Measurements from ENCODE around the gene HOXD10.
A peak's percentile ranks its signal among the peaks of the same experiment; 100 is the strongest.

The HOXD10 gene

GRCh38 chr2:176096243-176096985 is 20.2 kb upstream of the HOXD10 start:
- peak; percentile 30 for DNase-seq

GRCh38 chr2:176096986-176097819 is 19.4 kb upstream of the HOXD10 start:
- DNase-seq, result peak; percentile 78

DNA sequence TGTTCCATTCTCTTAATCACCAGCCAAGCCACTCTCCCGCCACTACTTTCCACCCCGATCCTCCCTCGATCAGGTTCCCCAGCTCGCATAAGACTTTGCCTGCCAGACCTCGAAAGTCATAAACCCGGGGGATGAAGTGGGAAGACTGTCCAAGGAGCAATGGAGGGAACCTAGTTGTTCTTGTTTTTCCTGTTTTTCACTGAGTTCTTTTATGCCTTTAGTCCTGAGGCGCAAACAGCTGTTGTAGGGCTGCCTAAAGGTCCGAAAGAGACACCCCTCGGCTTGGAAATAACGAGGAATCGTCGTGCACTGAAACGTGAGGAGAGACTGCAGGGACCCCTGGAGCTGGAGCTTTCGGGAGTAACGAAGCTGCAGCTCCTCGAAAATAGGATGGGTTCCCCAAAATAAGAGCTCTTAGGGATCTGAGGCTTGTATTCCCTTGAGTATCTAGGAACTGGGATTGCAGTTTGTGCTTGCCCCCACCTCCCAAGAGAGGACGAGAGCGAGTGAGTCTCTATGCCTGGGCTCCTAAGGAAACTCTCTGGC is 18.7 kb upstream of the HOXD10 start:
- DNase-seq, result no peak

DNA sequence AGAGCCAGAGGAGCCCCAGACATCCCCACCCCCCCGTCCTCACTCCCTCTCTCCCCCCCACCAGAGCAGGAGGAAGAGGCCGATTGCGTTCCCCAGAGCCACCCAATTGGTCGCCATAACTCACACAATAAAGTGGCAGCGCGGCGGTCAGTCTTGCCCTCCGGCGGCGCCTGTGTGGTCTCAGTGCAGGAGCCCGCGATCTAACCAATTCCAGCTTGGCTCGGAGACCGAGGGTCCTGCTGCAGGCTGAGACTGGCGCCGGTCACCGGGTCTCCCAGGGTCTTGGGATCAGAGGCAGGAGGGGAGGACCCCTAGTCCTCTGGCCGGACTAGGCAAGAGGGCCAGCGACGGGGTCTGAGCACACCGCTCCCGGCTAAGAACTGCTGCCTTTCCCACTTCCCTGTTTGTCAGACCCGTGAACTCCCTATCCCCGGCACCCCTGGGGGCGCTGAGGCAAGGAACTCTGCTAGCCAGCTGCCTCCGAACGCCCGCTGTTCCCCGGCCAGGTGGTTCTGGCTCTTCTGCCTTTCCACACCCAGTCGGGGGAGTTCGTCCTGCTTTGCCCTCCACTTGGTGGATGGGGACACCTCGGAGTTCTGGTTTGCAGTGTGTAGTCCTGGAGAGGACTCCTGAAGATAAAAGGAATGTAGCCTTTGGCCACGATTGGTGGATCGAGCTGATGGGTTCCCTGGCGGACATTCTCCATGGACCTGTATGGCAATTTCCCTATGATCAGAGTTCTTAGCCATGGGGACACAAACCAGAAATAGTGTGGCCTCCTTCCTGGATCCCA is 18.0 kb upstream of the HOXD10 start:
- no peak for DNase-seq

- no peak for DNase-seq
These were observed 17.3 kb upstream of the HOXD10 start for GRCh38 chr2:176099159-176099727.

GRCh38 chr2:176099728-176100546 is 16.6 kb upstream of the HOXD10 start, which contains the start of gene HOXD12:
Gene HOXD12, plus strand, starts transcription at chr2:176099795. Its CDS starts 7 bp downstream, at chr2:176099802.
- no peak for DNase-seq

DNA sequence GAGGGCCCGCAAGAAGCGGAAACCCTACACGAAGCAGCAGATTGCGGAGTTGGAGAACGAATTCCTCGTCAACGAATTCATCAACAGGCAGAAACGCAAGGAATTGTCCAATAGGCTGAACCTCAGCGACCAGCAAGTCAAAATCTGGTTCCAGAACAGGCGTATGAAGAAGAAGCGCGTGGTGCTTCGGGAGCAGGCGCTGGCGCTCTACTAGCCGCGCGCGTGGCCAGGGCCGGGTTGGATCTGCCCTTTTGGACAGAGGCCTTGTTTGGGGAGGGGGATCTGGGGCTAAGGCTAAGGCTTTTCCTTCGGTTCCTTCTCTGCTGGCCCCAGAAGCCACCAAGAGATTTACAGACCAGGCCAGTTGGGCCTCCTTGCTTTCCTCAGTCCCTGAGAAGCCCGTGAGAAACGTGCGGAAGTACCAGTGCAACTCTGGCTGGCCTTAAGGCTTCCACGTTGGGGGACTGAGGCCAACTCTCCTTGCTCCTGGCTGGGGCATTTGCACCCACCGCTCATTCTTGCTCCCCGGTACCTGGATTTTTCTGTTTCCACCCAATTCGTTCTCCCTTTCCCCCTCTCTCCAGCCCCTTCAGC is 15.9 kb upstream of the HOXD10 start:
- DNase-seq, result no peak

- no peak for DNase-seq
These were observed 15.3 kb upstream of the HOXD10 start for GRCh38 chr2:176101216-176101830.

DNA sequence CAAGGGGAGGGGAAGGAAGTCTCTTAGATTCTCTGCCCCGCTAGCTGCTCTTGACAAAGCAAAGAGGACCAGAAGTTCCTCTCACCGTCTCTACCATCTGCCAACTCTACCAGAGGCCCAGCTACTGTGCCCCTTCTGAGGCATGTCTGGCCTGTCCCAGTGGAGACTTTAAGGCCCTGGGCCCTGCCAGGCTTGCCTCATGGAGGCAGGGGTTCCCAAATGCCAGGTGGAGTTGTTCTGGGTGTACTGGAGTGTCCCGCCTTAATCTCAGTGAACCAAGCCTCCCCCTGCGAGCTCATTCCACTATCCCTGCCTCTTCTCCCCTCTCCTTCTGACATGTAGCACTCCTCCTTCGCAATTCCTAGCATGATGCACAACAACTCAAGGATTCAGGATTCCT is 14.7 kb upstream of the HOXD10 start:
- no peak for DNase-seq

DNA sequence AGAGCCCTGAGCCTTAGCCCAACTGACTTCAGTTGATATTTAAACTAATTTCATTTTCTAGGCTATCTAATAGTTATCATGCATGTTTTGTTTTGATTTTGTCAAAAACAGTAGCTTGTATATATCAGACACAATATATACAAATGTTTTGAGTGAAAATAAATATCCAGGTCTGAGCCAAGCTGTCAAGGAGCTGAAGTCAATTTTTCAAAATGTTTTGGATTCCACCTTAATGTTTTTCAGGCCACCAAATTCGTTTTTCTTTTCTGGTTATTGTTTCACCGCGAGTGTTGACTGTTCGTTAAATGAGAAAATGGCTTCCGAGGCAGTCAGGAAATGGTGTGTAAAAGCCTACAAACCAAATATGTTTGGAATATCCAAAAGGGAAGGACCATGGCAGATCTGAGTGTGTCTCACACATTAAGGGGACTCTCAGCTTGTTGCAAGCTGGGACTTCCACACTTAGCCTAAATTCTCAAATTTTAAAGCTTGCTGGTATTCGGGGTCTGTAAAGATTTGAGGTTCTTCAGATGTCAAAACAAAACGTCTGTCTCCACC is 14.2 kb upstream of the HOXD10 start:
- no peak for DNase-seq

DNA sequence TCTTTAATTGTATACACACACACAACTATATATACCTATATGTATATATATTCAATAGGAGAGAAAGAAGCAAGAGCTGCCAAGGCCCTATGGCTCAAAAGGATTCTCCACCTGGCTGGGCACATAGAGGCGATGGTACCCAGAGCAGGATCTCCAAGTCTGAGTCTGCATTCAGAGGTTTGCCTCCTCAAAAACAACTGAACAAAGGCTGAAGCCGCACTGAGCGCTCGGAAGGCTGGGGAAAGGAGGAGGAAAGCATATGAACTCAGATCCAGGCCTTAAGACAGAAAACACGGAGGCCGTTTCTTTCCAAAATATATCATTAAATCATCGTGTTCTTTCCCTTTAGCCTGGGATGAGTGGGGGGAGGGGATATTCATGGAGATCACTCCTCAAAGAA is 13.4 kb upstream of the HOXD10 start:
- DNase-seq, result no peak

- no peak for DNase-seq
These were observed 12.7 kb upstream of the HOXD10 start for GRCh38 chr2:176103742-176104315.

DNA sequence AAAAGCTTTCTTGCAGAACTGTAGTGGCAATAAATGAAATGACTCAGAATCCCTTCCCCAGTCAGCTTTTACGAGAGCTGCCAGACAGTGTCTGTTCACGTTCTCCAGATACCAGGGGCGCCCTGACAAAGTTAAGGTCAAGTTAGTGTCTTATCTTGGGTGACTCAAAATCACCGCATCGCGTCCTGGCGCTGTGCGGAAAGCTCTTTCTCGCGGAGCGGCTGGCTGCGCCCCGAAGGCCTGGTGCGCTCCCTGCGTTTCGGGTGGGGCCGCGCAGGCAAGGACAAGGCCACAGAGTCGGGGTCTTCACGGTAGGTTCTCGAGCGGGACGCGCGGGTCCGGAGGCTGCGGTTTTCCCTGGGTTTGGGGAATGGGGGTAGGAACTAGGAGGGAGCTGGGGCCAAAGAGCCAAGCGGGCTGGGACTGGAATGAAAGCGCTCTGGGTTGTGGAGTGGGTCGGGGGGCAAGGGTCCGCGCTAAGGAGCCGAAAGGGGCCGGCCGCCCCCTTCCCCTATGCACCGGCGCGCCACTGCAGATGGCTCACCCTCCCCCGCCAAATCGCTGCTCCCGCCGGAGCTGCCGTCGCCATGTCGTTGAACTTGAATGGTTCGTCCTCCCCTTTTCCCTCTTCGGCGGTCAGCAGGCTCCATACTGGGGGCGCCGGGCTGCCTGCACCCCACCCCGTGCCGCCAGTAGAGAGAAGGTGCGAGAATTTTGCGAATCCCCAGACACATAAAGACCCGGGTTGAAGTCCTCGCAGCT is 12.1 kb upstream of the HOXD10 start:
- no peak for DNase-seq

DNA sequence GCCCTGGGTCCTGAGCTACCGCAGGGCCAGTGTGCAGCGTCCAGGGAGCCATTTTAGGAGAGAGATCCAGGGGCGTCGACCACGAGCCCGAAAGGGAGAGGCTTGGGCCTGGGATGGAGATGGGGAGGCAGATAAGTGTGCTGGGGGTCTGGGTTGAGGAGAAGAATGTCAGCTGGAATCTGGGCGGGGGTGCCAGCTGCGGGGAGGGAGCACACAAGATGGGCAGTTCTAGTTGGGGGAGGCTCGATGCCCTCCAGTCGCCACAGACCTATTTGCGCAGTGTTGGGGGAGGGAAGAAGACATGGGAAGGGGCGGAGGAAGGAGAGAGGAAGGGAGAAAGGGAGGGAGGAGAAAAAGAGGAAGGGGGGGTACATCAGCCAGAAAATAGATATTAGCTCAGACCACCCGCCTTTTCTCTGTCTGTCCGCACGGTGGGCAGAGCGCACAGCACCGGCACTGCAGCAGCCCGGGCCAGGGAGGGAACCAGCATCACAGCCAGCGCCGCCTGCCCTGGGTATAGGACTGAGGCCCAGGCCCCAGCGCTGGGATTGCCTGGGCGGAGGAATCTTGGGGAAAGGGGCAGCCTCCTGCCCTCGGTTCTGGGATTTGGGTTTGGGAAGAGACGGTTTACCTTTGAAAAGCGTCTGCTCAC is 11.4 kb upstream of the HOXD10 start:
- no peak for DNase-seq

DNA sequence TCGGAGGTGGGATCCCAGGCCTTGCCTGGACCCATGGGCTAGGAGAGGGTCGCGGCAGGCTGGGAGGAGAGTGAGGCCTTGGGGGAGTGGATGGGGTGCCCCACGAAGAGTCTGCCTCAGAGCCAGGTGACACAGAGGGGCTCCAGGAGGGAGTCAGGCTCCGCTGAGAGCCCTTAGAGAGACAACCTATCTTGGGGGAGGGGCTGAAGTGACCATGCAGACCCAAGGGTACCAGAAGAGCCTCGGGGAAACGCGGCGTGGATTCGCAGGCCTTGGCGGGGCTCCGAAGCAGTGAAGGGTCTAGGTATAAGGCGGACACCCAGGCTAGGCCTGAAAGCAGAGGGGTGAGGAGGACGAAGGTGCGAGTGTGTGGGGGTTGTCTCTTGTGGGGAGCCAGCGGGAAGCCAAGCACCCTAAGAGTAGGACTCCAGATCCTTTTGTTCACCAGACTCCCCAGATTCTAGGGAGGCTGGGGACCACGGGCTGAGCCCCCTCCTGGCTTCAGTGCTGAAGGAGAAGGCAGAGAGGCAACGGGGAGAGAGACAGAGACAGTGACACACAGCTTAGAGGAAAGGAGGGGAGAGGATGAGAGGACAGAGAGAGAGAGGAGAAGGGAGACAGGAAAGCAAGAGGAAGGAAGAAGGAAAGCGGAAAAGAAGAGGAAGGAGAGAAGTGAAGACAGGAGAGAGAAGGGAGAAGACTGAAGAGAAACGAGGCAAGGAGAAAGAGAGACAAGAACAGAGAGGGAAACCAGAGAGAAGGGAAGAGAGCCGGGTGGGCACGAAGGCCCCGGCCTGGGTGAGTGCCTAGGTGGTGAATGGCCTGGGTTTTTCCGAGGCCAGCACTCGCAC is 10.6 kb upstream of the HOXD10 start:
- no peak for DNase-seq

DNA sequence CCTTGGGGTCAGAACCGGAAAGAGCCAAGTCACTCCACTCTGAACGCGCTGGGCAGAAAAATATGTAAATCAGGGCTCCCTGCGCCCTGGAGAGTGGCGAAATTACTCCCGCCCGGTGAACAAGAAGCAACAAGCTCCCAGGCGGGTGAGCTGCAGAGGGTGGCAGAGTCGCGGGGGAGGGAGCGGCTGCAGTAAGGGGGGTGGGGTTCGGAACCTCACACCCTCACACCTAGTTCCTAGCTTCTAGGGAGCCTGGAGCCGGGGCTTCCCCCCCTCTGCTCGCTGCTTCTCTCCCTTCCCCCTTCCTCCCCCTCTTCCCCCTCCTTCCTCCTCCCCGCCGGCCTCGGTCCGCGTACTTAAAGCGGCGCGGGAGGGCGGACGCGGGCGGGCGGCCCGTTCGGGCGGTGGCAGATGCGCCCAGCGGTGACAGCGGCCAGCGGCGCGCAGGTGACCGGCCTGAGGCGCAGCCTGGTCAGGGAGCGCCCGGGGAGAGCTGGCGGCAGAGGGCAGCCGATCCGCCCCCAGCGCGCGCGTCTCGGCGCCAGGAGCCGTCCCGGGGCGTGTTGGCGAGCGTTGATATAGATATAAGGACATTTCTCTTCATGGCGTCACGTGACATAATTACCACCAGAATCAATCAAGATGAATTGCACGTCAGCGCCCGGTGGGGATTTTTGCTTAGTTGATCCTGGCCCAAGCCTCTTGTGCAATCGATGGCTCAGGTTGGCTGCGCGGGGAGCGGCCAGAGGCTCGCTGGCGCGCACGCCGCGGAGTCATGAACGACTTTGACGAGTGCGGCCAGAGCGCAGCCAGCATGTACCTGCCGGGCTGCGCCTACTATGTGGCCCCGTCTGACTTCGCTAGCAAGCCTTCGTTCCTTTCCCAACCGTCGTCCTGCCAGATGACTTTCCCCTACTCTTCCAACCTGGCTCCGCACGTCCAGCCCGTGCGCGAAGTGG is 9.7 kb upstream of the HOXD10 start, which contains the start of gene HOXD11:
Gene HOXD11 (plus strand): TSS at position 700 of the 959 bp plus-strand sequence. CDS start 76 bp downstream, at position 776.
- no peak for DNase-seq
